NCI-H510A (cell line): Measurements from ENCODE around the gene SETD2.

Experiments
- DNase-seq: peaks from one replicate; lab custom pipeline; 2025; lab: John Stamatoyannopoulos, UW

Gene SETD2

DNA sequence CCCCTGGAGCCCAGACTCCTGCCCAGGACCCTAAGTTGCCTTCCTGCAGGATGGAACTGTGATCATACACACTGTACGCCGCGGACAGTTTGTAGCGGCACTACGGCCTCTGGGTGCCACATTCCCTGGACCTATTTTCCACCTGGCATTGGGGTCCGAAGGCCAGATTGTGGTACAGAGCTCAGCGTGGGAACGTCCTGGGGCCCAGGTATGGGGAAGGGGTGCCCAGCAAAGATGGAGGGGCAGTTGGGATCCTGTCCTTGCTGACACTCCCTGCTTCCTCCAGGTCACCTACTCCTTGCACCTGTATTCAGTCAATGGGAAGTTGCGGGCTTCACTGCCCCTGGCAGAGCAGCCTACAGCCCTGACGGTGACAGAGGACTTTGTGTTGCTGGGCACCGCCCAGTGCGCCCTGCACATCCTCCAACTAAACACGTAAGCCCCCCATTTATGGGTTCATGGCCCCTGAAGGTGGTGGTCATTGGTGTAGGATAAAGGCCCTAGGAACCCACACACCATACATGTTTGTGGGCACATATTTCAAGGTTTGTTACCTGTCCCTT, 155.6 kb downstream of the SETD2 start:
- DNase-seq, result no peak

- DNase-seq, result no peak
Observed at GRCh38 chr3:47007482-47008233, 156.3 kb downstream of the SETD2 start.

GRCh38 chr3:47007001-47007400, 156.9 kb downstream of the SETD2 start:
- DNase-seq, result no peak

DNA sequence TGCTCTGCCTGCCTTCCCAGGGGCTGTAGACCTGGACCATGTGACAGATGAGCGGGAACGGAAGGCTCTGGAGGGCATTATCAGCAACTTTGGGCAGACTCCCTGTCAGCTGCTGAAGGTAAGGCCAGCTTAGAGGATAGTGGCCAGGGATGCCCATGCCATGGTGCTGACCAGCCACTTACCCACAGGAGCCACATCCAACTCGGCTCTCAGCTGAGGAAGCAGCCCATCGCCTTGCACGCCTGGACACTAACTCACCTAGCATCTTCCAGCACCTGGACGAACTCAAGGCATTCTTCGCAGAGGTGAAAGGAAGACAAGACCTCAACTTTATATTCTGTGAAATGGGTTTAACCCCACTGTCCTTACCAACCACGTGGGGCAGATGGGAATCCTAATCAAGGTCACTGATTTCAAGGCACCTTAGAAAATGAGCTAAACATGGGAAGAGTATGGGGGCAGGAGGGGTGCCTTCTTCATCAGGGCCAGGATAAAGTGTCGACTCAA, 157.7 kb downstream of the SETD2 start:
- DNase-seq, result no peak

DNA sequence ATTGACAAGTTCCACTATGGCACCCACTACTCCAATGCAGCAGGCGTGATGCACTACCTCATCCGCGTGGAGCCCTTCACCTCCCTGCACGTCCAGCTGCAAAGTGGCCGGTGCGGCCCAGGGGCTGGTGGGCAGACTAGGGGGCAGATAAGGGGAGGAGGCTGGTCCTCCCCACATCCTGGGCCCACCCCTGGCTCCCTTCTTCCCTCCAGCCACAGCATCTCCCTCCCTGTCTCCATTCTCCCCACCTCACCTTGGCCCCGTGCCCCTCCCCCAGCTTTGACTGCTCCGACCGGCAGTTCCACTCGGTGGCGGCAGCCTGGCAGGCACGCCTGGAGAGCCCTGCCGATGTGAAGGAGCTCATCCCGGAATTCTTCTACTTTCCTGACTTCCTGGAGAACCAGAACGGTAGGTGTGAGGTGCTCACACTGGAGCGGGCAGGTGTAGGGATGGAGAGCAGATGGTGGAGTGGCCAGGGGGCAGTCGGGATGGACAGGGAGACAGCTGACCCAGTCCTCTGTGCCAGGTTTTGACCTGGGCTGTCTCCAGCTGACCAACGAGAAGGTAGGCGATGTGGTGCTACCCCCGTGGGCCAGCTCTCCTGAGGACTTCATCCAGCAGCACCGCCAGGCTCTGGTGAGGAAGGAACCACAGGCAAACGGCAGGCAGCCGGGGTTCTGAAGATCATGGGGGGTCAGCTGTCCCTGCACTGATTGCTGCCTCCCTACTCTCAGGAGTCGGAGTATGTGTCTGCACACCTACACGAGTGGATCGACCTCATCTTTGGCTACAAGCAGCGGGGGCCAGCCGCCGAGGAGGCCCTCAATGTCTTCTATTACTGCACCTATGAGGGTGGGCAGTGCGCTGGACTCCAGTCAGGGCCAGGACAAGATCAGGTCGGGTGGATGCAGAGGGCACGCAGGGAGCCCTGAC, 158.4 kb downstream of the SETD2 start:
- no peak for DNase-seq

GRCh38 chr3:47004369-47005211, 159.3 kb downstream of the SETD2 start:
- DNase-seq, result no peak

GRCh38 chr3:47003461-47004368, 160.2 kb downstream of the SETD2 start:
- DNase-seq, result no peak

GRCh38 chr3:47003056-47003410, 160.9 kb downstream of the SETD2 start:
- no peak for DNase-seq

DNA sequence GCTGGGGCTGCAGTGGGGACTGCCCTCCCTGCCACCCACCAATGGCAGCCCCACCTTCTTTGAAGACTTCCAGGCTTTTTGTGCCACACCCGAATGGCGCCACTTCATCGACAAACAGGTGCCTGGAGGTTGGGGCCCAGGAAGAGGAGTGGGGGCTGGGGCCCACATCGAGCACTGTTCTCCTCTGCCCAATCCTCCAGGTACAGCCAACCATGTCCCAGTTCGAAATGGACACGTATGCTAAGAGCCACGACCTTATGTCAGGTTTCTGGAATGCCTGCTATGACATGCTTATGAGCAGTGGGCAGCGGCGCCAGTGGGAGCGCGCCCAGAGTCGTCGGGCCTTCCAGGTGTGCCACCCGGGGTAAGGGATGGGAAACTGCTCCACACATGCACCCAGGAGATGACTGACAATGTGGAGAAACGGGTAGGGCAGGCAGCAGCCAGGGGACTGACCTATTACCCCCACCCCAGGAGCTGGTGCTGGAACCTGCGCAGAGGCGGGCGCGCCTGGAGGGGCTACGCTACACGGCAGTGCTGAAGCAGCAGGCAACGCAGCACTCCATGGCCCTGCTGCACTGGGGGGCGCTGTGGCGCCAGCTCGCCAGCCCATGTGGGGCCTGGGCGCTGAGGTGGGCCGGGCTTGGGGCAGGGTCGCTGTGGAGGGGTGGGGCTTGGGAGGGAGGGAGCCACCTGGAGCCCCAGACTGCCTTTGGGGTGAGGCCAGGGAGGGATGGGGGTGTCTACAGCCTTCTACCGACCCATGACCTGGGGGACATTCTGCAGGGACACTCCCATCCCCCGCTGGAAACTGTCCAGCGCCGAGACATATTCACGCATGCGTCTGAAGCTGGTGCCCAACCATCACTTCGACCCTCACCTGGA, 161.5 kb downstream of the SETD2 start:
- DNase-seq, result no peak

DNA sequence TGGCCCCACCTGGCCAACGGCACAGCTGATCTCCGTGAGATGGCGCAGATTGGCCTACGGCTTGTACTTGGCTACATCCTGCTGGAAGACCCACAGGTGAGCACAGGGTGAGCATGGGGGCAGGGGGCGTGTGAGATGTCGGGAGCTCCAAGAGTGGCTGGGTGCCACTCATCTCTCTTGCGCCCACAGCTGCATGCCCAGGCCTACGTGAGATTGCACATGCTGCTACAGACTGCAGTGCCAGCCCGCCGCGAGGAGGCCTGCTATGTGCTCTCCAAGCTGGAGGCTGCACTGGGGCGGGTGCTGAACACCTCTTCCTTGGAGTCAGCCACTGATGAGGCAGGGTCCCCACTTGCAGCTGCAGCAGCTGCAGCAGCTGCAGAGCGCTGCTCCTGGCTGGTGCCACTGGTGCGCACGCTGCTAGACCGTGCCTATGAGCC, 162.2 kb downstream of the SETD2 start:
- no peak for DNase-seq

- no peak for DNase-seq
Observed at GRCh38 chr3:47000922-47001730, 162.8 kb downstream of the SETD2 start.

DNA sequence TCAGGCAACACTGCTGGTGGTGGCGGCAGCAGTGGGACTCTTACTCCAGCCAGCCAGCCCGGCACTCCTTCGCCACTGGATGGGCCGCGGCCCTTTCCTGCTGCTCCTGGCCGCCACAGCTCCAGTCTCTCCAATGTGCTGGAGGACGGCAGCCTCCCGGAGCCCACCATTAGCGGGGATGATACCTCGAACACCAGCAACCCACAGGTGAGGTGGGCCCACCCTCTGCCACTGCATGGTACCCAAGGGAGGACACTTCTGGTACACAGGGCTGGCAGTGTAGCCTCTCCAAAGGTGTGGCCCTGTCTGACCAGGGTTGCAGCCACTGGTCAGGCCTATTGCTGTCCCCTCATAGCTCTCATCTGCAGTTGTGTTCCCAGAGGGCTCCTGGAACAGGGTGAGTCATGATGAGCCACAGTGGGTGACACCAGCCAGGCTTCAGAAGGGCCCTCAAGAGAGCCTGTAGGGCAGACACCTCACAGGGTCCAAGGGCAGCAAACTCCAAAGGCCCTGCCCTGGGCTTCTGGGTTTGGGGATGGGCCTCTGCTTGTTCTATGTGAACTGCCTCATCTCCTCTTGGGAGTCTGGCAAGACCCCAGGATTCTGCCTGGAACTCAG, 163.6 kb downstream of the SETD2 start:
- no peak for DNase-seq

DNA sequence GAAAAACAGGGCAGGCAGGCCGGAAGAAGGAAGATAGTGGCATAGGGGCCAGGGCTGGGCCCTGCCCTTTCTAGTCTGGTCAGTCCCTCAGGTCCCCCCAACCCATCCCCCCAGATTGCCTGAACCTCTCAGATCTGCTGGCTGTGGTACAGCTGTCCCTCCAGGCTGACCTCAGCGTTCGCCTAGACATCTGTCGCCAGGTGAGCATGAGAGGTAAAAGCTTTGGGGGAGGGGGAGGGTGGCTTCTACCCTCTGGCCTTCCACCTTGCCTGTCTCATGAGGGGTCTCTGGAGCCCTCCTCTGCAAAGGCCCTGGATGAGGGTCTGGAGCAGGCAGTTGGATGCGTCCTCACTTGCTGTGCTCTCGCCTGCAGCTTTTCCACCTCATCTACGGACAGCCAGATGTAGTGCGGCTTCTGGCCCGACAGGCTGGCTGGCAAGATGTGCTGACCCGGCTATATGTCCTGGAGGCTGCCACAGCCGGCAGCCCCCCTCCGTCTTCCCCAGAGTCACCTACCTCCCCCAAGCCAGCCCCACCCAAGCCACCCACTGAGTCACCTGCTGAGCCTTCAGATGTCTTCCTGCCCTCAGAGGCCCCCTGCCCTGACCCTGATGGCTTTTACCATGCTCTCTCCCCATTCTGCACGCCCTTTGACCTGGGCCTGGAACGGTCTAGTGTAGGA, 164.3 kb downstream of the SETD2 start:
- DNase-seq, result no peak

GRCh38 chr3:46998852-46999515, 164.9 kb downstream of the SETD2 start:
- DNase-seq, result no peak

- peak; percentile 27 for DNase-seq
Observed at GRCh38 chr3:46998121-46998851, 165.6 kb downstream of the SETD2 start.

GRCh38 chr3:46997453-46998091, 166.3 kb downstream of the SETD2 start:
- no peak for DNase-seq
